Left renal cortex interstitium (tissue), 4 donors: Measurements from ENCODE around the gene NAA15. TPM values are rescaled to one million over a fixed set of nuclear protein-coding genes. Genes with fewer than 3 reads are reported as not detected.

Source experiments
- polyA plus RNA-seq, 4 donors: library from polyadenylated mRNA; unstranded; fragments of 120-200 nt; gene quantifications; one replicate each; pipeline ENCODE4 v1.2.1, GENCODE V29; 2013; ENCODE audit not compliant: insufficient read length in 4 of 4

The NAA15 gene
- polyA plus RNA-seq, 4 donors, result 29.3 to 38.3 (median 35.2) TPM

Other genes with a start within 250 kb of the NAA15 start
- gene ELF2, start 124.3 kb upstream of the NAA15 start, polyA plus RNA-seq, result 10 to 100 TPM; 56.0 to 70.0 (median 63.7) TPM
- under 1 TPM in 3 of 4 donors, not detected in 1; 0.44 to 0.52 (median 0.48) TPM for gene MGARP, start 21.3 kb upstream of the NAA15 start, polyA plus RNA-seq
- 100 to 1,000 TPM in 1 of 4 donors, 10 to 100 TPM in 3; 92.4 to 127 (median 92.9) TPM for gene NDUFC1, start 972 bp downstream of the NAA15 start, polyA plus RNA-seq
- 10 to 100 TPM; 10.1 to 13.0 (median 11.4) TPM for gene RAB33B, start 152.6 kb downstream of the NAA15 start, polyA plus RNA-seq